Stimulated activated CD4-positive, alpha-beta T cell treated with anti-CD3 and anti-CD28 coated beads, Interleukin-2, amount 100 ng/mL, for 48 hours (primary cell): ENCODE data around the gene SLC5A1.

ENCODE experiments used
- DNase-seq, 2 donors: peaks; one replicate each; pipeline ENCODE4 v3.0.0-alpha.2; 2020

The SLC5A1 gene

GRCh38 chr22:32042924-32043323 lies at the start of gene SLC5A1:
TSS of gene SLC5A1 (plus strand) at chr22:32043261. CDS start at chr22:32043282, 21 bp downstream.
- no peak for DNase-seq

- no peak for DNase-seq
Observed at GRCh38 chr22:31995046-31995445, 48.0 kb upstream of the SLC5A1 start.

GRCh38 chr22:31995807-31996206 lies 47.3 kb upstream of the SLC5A1 start:
- DNase-seq, result no peak

DNA sequence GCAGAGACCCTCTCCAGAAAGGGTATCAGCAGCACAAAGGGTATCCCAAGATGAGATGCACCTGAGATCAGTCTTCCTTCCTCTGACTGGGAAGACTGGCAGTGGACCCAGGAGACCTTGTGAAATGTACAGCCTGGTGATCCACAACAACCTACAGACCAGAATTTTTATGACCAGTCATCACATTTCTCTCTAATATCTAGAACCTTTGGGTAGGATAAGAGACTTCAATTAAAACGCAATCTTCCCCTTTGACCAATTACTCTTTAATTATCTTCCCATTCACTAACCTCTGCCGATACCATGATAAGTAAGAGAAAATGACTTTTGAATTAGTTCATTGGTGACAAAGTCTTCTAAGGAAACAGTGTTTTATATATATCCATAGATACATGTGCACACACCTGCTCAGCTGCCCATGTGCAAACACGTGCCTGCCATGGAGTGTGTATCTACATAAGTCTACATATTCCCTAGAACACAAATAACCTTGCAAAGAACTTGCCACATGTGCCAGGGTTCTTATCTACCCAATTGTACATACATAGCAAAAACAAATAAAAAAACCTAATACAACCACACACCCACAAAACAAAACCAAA lies 44.2 kb upstream of the SLC5A1 start:
- no peak for DNase-seq

GRCh38 chr22:32000181-32000580 lies 42.9 kb upstream of the SLC5A1 start:
- DNase-seq, result no peak

GRCh38 chr22:32005453-32005852 lies 37.6 kb upstream of the SLC5A1 start:
- DNase-seq, result no peak

- no peak for DNase-seq
Observed at GRCh38 chr22:32013200-32013599, 29.9 kb upstream of the SLC5A1 start.

- no peak for DNase-seq
Observed at GRCh38 chr22:32016081-32016480, 27.0 kb upstream of the SLC5A1 start.

DNA sequence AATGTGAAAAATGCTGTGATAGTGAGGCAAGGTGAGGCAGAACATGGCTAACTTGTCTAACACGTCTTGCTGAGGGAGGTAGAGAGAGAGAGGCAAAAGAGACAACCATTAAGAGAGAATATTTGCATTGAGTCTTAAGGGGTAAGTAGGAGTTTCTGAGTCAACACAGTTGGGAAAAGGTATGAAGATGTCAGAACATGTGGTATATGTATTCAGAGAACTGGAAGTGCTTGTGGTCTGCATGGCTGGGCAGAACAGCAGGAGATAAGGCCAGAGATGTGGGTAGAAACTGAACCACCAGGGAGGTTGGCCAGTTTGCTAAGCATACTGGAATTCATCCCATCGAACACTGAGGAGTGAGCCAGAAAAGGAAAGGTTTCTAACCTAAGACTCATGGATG lies 25.0 kb upstream of the SLC5A1 start:
- DNase-seq, result no peak

DNA sequence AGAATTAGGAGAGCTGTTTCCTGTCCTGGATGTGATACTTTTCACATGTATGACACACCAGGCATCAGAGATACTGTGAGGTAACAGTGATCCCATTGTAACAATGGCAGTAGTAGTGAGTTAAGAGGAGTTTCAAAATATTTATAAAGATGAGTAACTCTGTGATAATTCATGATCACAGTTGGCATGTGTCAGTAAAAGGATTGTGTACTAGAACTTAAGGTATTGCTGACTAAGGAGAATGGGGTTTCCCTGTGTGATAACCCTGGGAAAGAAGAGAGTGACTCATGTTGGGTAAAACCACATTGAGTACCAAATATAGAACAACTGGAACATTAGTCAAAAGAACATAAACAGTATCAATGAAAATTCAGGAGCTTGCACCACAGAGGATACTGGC lies 22.9 kb upstream of the SLC5A1 start:
- no peak for DNase-seq

DNA sequence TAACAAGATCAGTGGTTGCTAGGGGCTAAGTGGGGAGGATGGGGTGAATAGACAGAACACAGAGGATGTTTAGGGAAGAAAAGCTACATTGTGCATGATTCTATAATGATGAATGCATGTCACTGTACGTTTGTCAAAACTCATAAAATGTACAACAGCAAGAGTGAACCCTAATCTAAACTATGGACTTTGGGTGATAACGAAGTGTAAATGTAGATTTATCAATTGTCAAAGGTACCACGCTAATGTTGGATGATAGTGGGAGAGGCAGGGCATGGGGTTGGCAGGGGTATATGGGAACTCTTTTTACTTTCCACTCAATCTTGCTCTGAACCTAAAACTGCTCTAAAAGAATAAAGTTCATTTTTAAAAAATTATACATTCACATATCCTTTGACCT lies 21.3 kb upstream of the SLC5A1 start:
- DNase-seq, result no peak

GRCh38 chr22:32023251-32023827 lies 19.7 kb upstream of the SLC5A1 start:
- no peak for DNase-seq

- no peak for DNase-seq
Observed at GRCh38 chr22:32024796-32025195, 18.3 kb upstream of the SLC5A1 start.

DNA sequence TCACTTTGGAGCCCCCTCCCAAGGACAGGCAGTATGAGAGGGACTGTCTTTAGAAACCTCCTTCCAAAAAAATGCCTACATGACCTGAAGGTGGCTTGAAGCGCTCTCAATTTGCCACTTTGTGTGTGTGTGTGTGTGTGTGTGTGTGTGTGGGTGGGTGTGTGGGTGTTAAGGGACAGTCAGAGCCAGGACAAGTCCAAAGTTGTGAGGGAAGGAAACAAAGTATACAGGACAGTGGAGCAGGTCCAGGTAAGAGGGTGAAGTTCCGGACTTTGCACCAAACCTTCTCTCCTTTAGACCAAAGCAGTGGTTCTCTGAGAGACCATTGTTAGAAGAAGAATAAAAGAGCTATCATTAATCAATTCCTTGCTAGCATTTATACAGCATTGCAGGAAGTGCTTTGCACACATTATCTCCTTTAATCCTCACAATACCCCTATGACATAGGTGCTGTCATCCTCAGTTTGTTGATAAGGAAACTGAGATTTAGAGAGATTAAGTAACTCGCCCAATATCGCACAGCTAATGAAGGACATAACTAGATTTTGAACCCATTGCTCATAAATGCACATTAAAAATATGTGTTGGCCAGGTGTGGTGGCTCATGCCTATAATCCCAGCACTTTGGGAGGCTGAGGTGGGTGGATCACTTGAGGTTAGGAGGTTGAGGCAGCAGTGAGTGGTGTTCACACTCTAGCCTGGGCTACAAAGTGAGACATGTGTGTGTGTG lies 12.4 kb upstream of the SLC5A1 start:
- DNase-seq, result no peak

DNA sequence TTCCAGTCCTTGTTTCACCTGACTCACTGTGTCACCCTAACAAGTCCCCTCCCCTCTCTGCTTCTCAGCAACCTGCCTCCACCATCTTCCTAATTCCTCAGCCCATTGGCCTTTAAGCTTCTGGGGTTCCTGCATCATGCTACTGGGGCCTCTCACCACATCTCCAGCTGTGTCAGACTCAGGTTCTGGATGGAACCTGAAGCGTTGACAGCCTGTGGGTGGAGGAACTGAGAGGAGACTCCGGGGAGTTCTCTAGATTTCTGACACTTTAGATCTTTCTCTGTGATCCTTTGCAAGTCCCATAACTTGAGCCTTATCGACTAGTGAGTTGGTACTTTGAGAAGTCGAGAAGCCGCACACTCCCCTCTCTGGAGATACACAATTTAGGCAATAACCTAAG lies 11.6 kb upstream of the SLC5A1 start:
- no peak for DNase-seq

GRCh38 chr22:32034275-32034674 lies 8.8 kb upstream of the SLC5A1 start:
- no peak for DNase-seq

- DNase-seq, result no peak
Observed at GRCh38 chr22:32037236-32037635, 5.8 kb upstream of the SLC5A1 start.

- DNase-seq, result no peak
Observed at GRCh38 chr22:32040324-32040904, 2.6 kb upstream of the SLC5A1 start.

DNA sequence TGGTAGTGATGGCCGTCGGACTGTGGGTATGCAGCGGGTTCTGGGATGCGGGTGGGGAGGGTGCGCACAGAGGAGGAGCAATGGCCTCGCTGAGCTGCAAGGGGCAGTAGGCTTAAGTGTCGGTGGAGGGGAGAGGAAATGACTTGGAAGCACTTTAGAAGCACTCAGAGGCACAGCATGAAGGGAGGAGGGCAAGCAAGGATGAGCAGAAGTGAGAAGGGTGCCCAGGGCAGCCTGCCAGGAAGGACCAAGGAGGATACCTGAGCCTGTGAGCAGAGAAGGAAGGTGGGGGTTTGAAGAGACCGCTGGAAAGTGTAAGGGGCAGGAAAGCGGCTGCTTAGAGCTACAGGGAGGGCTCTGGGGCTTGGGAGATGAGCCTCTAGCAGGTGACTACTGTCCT lies 330 bp downstream of the SLC5A1 start:
- no peak for DNase-seq

- no peak for DNase-seq
Observed at GRCh38 chr22:32044477-32044876, 1.4 kb downstream of the SLC5A1 start.

DNA sequence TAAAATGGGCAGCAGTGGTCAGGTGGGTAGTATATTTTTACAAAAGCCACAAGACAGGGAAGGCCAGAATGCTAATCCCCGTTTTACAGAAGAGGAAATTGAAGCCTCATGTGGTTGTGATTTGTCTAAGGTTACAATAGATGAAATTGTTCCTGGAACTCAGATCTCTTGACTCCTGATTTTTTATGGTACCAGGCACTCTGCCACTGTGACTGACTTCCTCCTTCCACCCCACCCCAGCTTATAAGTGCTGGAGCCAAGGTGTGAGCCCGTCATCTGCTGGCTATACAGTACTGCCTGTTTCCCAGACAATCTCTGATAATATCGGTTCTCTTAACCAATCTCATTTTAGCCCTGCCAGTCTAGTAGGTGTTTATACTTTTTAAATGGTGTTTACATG lies 1.9 kb downstream of the SLC5A1 start:
- DNase-seq, result no peak

- no peak for DNase-seq
Observed at GRCh38 chr22:32048069-32048468, 5.0 kb downstream of the SLC5A1 start.

DNA sequence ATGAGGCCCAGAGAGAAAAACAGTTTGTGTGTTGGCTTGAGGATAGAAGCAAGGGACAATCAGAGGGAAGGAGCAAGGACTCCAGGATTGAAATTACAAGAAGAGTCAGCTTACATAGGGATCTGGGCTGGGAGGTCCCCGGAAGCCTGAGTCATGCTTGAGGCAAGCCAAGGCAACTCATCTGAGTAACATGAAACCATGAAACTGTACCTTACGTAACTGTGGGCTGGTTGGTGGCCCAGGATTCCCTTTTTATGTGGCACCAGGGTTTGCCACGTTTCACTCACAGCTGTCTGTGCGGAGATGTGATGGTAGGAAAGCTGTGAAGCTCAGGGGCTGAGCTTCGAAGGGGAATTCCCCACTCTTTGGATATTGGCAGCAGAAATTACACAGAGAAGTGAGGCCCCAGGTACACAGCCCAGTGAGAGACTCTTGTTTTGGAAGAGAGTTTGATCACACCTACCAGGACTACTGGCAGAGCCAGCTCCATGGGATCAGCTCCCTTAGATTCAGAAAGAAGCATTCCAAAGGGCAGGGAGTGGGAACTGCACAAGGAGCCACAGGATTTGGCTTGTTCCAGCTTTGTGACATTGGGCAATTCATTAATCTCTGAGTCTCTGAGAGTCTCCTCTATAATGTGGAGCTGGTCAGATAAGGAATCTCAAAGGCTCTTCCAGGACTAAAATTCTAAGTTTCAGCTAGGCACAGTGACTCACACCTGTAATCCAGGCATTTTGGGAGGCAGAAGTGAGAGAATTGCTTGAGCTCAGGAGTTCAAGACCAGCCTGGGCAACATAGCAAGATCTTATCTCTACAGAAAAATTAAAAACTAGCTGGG lies 7.8 kb downstream of the SLC5A1 start:
- DNase-seq, result peak; percentile 53
